GM12872 (cell line): Measurements from ENCODE around the gene LRRC19.

Experiments
- CTCF ChIP-seq: IDR thresholded peaks from 3 replicates; pipeline ENCODE4 v1.5.1; 2011; ENCODE audit warnings: low read depth, mild to moderate bottlenecking, low read length, moderate library complexity; ENCODE audit not compliant: insufficient read depth

Gene LRRC19

GRCh38 chr9:26946753-26947727, 58.4 kb downstream of the LRRC19 start, which contains the start of gene PLAA:
TSS of gene PLAA (minus strand) at chr9:26947242. CDS start at chr9:26947045, 197 bp downstream.
- TF ChIP-seq CTCF, result no peak; the same call in 2 of the 3 replicates

GRCh38 chr9:26945591-26945990, 59.9 kb downstream of the LRRC19 start:
- no peak for TF ChIP-seq CTCF
